GM18519 (cell line): ENCODE data around the gene CCL7.
"Not testable (repeated sequence)": the region's sequence is repeated elsewhere in the genome, so short reads cannot be mapped to it uniquely, and the experiment has no call there.

Experiments
- ATAC-seq: cut with Tn5 transposase; IDR thresholded peaks from one replicate; pipeline ENCODE4 v1.9.1; 2021; ENCODE audit warnings: mild to moderate bottlenecking, moderate library complexity; ENCODE audit not compliant: unreplicated experiment, low FRiP score

The CCL7 gene

DNA sequence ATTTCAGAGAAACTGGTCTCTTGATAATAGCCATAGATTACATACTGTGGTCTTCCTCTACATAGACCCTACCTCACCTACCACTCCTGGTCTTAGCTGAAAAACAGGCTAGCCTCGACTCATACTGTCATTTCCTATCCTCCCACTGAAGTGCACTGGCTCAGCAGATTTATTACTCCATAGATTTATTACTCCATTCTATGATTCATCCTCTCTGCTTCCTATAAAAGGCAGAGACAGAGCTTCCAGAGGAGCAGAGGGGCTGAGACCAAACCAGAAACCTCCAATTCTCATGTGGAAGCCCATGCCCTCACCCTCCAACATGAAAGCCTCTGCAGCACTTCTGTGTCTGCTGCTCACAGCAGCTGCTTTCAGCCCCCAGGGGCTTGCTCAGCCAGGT lies at the start of gene CCL7:
CCL7 (plus strand) TSS at position 253 of the 400 bp plus-strand sequence; CDS start at position 323, 70 bp downstream.
- no peak for ATAC-seq

DNA sequence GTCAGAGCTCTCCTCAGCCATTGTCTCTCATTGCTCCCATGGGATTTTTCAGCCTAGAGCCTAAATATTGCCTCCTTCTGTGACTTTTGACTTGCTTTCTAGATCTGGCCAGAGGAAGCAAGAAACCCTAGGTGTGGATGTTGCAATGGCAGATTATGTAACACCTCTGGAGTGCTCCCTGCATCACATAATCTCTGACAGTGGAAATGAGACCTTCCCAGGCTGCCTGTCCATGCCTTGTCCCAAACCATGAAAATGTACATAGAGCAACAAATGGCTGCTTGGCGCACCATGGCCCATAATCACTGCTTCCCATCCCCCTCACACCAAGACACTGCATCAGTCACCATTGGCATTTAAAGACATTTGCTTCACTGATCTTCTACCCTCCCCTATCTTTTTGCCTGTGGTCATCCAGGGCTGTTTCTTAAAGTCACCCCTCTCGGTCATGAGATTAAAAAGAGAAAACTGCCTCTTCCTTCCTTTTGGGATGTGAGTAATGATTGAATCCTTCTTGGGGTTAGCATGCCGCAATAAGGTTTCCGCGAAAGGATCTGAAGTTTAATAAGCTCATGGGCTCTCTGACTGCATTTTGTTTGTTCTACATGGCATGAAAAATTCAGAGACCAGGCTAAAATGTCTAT lies 49.1 kb upstream of the CCL7 start:
- ATAC-seq: no peak

DNA sequence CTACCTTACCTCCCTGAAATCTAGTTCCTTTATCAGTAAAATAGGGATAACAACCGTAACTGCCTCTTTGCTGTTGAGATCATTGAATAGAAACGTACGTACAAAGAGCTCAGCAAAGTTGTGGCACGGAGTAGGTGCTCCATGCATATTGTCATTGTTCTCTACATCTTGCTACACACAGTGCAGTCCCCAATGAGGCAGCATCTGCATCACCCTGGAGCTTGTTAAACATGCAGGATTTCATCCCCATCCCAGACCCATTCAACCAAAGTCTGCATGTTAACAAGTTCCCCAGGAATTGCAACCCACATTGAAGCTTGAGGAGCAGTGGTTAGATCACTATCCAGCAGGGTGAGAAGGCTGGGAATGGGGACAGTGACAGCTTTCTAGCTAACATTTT lies 48.6 kb upstream of the CCL7 start:
- no peak for ATAC-seq

GRCh38 chr17:34222722-34223497 lies 47.1 kb upstream of the CCL7 start:
- no peak for ATAC-seq

GRCh38 chr17:34225046-34225445 lies 45.0 kb upstream of the CCL7 start:
- no peak for ATAC-seq

DNA sequence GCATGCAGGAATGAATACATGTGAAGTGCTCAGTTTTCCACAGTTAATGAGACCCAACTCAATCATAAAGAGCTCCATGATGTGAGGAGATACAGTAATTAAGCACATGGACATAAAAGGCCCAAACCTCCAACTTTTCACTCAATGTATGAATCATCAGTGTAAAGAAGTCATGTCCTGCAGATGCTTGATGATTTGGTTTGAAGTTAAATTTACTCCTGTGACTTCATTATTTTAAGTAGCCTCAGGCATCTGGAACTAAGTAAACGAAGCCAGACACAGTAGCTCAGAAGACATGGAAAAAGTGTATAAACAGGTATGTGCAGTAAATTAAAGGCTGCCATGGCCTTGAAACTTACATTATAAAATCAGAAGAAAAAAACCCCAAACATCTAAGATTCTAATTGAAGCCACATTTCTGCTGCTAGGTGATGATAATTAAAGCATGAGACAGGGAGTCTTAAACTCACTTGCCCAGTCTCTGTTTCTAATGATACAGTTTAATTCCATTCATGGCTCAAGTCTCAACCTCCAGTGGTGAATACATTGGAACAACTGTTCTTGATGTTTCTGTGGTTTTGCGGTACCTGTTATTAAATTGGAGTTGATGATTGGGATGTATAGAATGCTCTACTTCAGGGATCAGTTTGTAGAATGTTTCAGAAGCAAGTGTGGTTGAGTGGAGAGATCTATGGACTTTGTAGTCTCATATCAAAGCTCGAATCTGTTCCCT lies 43.8 kb upstream of the CCL7 start:
- no peak for ATAC-seq

GRCh38 chr17:34226744-34227034 lies 43.3 kb upstream of the CCL7 start:
- ATAC-seq: no peak

- ATAC-seq: not testable (repeated sequence)
Observed at GRCh38 chr17:34227293-34227692, 42.7 kb upstream of the CCL7 start.

- no peak for ATAC-seq
Observed at GRCh38 chr17:34227707-34228106, 42.3 kb upstream of the CCL7 start.

DNA sequence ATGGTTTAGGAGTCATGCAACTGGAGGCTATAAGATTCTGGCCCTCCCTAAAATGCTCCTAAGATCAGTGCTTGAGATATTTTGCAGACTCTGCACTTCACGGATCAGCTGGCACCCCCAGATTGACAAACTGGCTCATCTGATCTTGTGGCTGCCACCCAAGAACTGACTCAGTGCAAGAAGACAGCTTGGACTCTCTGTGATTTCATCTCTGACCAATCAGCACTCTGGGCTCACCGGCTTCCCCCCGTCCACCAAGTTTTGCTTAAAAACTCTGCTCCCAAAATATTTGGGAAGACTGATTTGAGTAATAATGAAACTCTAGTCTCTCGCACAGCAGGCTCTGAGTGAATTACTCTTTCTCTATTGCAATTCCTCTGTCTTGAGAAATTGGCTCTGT lies 41.2 kb upstream of the CCL7 start:
- no peak for ATAC-seq

DNA sequence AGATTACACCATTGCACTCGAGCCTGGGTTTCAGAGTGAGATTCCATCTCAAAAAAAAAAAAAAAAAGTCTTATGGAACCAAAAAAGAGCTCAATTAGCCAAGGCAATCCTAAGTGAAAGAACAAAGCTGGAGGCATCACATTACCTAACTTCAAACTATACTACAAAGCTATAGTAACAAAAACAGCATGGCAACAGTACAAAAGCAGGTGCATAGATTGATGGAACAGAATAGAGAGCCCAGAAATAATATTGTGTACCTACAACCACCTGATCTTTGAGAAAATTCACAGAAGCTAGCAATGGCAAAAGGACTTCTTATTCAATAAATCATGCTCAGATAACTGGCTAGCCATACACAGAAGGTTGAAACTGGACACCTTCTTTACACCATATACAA lies 39.7 kb upstream of the CCL7 start:
- no peak for ATAC-seq

DNA sequence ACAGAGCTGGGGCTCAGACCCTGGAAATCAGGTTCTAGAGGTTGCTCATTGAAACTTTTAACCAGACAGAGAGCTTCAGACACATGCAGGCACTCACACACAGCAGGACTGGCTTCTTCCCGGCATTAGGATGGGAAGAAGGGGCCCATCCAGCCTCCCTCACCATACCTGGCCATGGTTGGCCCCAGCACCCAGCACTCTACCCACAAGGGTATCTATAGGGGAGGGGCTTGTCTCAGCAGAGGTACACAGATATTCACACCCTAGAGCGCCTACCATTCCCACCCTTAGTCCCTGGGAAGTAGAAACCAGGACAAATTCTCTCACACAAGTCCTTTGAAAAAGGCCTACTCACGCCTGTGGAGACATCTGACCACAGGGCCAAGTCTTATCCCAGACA lies 35.4 kb upstream of the CCL7 start:
- ATAC-seq: no peak

DNA sequence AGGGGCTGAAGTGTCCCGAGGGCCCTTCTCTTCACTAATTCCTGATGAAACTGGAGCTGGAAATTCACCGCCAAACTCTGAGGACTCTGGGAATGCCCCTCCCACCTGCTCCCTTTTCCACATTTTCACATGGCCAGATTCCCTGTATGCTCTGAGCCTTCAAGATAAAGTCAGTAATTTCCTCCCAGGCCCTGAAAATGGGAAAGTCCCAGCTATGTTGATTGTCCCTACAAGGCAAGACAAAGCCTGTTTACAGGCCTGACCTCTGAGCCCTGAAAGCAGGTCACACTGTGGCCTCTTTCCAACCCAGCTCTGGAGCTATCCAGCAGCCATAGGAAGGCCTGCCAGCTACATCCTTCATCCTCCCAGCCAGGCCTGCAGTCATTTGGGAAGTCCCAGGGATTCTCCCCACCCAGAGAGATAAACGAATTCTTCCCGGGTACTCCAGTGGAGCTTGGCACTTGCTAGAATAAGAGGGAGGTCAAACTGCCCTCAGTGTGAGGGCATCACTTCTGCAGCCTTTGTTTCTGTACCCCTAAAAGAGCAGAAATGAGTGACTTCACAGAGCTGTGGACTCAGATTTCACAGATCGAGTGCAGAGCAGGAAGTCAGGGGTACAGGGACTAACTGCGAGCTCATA lies 34.5 kb upstream of the CCL7 start:
- ATAC-seq: no peak

DNA sequence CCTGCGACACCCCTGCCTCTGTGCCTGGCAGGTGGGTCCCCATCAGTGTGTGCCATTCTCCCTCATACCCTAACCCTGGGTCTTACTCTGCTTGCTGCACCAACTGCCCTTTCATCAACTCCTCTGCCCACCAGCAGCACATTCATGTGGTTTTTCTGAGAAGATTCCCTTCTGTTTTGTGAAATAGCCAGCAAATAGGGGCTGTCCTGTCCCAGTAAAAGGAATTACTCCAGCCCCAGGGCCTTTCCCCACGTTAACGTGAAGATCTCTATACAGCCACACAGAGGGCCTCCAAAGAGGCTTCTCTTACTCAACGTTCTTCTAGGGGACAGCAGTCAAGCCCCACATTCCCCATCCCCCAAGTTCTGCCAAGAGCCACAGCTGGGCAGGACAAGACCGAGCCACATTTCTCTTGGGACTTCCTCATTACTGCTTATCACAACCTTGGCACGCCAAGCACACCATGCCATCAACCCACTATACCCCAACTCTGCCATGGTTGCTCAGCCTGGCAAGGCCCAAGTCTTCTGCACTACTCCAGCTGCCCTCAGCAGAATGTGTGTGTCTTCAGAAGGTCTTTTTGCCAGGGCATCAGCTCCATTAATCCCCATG lies 33.6 kb upstream of the CCL7 start:
- ATAC-seq: no peak

DNA sequence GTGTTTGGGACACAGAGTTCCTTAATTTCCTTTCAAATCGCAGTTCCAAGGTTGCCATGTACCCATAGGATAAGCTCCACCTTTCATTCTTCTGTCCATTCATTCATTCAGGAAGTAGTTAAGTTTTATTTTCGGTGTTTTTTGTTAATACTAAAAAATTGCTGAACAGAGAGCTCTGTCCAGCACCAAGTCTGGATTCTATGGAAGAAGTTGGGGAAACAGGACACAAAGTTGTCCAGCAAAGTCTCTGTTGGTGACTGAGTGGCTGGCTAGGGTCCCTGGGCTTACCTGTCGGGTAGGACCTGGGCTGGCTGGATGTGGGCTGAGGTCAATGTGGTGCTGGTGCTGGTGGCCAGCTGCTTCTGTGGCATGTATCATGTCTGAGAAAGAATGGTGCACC lies 32.6 kb upstream of the CCL7 start:
- ATAC-seq: no peak

DNA sequence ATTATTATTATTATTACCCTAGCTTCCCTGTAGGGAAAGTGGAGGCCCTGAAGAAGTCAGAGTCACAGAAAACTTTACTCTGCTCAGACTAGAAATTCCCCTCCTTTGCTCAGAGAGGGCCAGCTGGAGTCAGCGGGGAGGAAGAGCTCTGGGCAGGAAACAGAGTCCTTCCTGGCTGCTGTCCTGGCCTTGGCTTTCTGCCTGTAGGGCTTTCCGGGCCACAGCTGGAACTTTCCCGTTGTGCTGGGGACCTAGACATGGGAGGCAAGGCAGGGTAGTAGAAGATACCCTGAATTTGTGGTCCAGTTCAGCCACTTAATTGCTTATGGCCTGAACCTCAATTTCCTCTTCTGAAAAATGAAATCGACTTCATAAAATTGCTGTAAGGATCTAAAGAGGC lies 29.0 kb upstream of the CCL7 start:
- ATAC-seq: no peak

DNA sequence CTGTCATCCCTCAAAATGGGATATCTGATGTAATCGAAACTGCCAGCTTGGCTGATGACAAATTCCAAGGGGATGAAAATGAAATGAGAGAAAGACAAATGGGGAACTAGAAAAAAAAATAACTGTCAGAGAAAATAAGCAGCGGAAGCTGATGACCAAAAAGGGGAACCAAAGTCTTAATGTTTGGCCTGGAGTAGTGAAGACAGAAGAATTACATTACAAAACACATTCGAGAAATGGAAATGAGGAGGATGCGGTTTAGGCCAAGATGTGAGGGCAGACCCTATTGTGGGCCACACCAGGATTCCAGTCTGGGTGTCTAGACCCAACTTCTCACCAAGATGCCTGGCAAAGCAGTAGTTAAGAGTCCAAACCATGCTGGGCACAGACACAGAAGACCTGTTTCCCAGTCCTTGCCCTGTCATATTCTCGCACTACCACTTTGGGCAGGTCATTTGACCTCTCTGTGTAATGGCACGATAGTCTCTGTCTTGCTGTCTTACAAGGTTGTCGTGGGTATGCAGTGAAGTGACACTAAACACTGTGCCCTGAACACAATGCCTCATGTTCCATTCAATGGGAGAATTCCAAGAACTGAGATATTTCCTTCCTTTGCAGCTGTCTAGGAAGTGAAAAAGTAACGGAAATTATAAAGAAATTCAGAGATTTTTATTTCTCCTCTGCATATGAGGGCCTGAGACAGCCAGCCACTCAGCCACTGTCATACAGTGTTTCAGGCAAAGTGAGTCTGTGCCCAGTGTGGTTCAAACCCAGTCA lies 27.2 kb upstream of the CCL7 start:
- ATAC-seq: no peak

DNA sequence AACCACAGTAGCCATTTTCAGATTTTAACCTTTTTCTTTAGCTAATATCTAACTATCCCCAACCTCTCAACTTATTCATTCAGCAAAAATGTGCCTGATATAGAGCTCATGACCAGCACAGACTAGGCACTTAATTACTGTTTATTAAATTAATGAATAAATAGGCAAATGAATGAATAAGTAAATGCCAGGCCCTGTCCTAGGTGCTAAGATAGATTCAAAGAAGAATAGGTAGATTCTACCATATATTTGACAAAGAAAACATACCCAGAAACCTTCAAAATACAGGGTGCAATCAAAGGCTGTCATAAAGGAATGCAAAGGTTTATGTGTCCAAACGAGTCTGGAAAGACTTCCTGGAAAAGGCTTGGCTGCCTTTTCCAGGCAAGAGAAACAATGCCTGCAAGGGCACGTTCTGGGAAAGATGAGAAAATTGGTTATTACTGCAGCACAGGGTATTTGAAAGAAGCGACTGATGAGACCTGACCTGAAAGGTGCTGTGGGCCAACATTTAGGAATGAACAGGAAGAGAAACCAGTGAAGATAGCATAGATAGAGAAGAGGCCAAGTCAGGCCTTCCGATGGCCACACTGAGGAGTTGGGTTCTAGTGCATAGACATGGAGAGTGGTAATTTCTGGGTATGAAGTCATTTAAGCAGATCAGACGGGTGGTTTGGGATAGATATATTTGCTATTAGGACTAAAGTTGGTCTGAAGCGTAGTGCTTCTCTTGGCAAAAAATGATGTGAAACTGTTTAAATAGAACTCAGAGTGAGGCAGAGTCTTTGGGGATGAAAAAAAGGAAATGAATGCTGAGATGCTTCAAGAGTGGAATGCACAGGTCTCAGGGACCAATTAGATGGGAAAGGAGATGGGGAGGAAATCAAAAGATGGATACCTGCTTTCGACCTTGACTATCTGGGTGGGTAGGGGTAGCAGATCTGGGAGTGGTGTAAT lies 26.4 kb upstream of the CCL7 start:
- no peak for ATAC-seq

DNA sequence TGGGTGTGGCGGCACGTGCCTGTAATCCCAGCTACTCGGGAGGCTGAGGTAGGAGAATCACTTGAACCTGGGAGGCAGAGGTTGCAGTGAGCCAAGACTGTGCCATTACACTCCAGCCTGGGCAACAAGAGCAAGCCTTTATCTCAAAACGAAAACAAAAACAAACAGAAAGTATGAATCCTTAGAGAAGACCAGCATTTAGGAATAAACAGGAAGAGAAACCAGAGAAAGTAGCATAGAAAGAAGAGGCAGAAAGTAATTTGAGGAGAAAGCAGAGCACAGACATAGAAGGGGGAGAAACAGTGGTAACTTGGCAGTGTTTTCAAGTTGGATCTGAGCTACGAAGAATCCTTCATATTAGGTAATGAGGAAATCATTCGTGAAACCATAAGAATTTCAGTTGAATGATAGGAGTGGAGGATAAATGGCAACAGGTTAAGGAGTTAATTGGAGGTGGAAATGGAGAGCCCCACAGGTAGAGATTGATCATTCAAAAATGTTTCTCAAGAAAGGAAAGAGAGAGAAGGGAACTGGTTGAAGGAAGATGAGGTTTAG lies 24.6 kb upstream of the CCL7 start:
- ATAC-seq: no peak
